Caco-2 (cell line): ENCODE measurements around the gene NUDT4B. TPM values are rescaled to one million over a fixed set of nuclear protein-coding genes. Genes with fewer than 3 reads are reported as not detected.
"Not testable (repeated sequence)": the region's sequence is repeated elsewhere in the genome, so short reads cannot be mapped to it uniquely, and the experiment has no call there.

Experiments
- BruUV-seq: library from RNA; stranded (reverse); fragments of 400-500 nt; replicated peaks from 2 replicates; lab custom pipeline; 2021; lab: Mats Ljungman, UMichigan
- CTCF ChIA-PET: fragments of 300-600 bp; sonication (Branson Sonifier 250); formaldehyde crosslinking; loops from one replicate; lab custom pipeline; 2022; ENCODE audit warnings: antibody characterized with exemption; lab: Charles Lee
- POLR2A ChIA-PET: fragments of 300-600 bp; sonication (Branson Sonifier 250); formaldehyde crosslinking; loops from one replicate; lab custom pipeline; 2022; ENCODE audit warnings: antibody characterized with exemption; lab: Charles Lee
- DNase-seq, 2 experiments: peaks; one replicate each; pipeline versions ENCODE4 v3.0.0 to v3.0.0-alpha.2; 2020 to 2022
- H3K27me3 ChIP-seq: replicated peaks from 2 replicates; pipeline ENCODE4 v1.6.0; 2011; ENCODE audit warnings: low read length; ENCODE audit not compliant: control insufficient read depth, insufficient read depth
- H3K36me3 ChIP-seq: 2 replicates; pipeline ENCODE4 v1.5.1; 2011; ENCODE audit warnings: low read length; ENCODE audit not compliant: control insufficient read depth, insufficient read depth
- H3K4me1 ChIP-seq: fragments of 250-450 bp; sonication (Bioruptor Pico); 2 replicates; pipeline ENCODE4 v1.5.1; 2020; ENCODE audit warnings: mild to moderate bottlenecking
- H3K4me3 ChIP-seq: 2 replicates; pipeline ENCODE4 v1.5.1; 2011; ENCODE audit warnings: low read depth, mild to moderate bottlenecking, control low read depth, low read length
- H3K9me3 ChIP-seq: fragments of 250-450 bp; sonication (Bioruptor Pico); 2 replicates; pipeline ENCODE4 v1.5.1; 2020; ENCODE audit warnings: mild to moderate bottlenecking, moderate library complexity
- H3K27ac Mint-ChIP-seq: one replicate; pipeline ENCODE4 v1.8.0; 2022; ENCODE audit warnings: mixed read lengths; ENCODE audit not compliant: unreplicated experiment
- H3K27me3 Mint-ChIP-seq: one replicate; pipeline ENCODE4 v1.8.0; 2022; ENCODE audit warnings: mixed read lengths; ENCODE audit not compliant: insufficient read depth, unreplicated experiment
- H3K36me3 Mint-ChIP-seq: one replicate; pipeline ENCODE4 v1.8.0; 2022; ENCODE audit warnings: mild to moderate bottlenecking, mixed read lengths; ENCODE audit not compliant: insufficient read depth, unreplicated experiment
- H3K4me1 Mint-ChIP-seq: one replicate; pipeline ENCODE4 v1.8.0; 2022; ENCODE audit warnings: low read depth, mixed read lengths; ENCODE audit not compliant: unreplicated experiment
- H3K4me3 Mint-ChIP-seq: one replicate; pipeline ENCODE4 v1.8.0; 2022; ENCODE audit warnings: mild to moderate bottlenecking, moderate library complexity, mixed read lengths; ENCODE audit not compliant: unreplicated experiment
- H3K9me3 Mint-ChIP-seq: one replicate; pipeline ENCODE4 v1.8.0; 2022; ENCODE audit warnings: mixed read lengths; ENCODE audit not compliant: unreplicated experiment
- intact Hi-C: fragments of 100-400 bp; cut with micrococcal nuclease; formaldehyde crosslinking; loops from one replicate; pipeline ENCODE4 v1.10.0; 2022; ENCODE audit not compliant: unreplicated experiment
- total RNA-seq: library from RNA; stranded (reverse); gene quantifications from 2 replicates; pipeline ENCODE4 v1.2.3, GENCODE V29; 2022

The NUDT4B gene
- total RNA-seq, 1 experiment from 2014 or later: not detected

GRCh38 chr1:148758412-148758811, 9.8 kb downstream of the NUDT4B start:
- H3K36me3 Mint-ChIP-seq, H3K9me3 Mint-ChIP-seq, H3K4me3 Mint-ChIP-seq, H3K27me3 Mint-ChIP-seq, H3K9me3 ChIP-seq, BruUV-seq, H3K27me3 ChIP-seq, H3K27ac Mint-ChIP-seq, H3K36me3 ChIP-seq, DNase-seq, POLR2A ChIA-PET, H3K4me1 Mint-ChIP-seq, intact Hi-C loops, H3K4me3 ChIP-seq, H3K4me1 ChIP-seq, CTCF ChIA-PET: not testable (repeated sequence)

GRCh38 chr1:148758925-148759324, 10.4 kb downstream of the NUDT4B start:
- POLR2A ChIA-PET, DNase-seq, H3K9me3 ChIP-seq, H3K4me1 Mint-ChIP-seq, H3K4me3 ChIP-seq, H3K4me1 ChIP-seq, H3K27me3 Mint-ChIP-seq, H3K27me3 ChIP-seq, BruUV-seq, intact Hi-C loops, CTCF ChIA-PET, H3K36me3 Mint-ChIP-seq, H3K36me3 ChIP-seq, H3K9me3 Mint-ChIP-seq, H3K4me3 Mint-ChIP-seq, H3K27ac Mint-ChIP-seq: not testable (repeated sequence)

- BruUV-seq, POLR2A ChIA-PET, H3K4me1 Mint-ChIP-seq, CTCF ChIA-PET, H3K27ac Mint-ChIP-seq, DNase-seq, H3K4me3 Mint-ChIP-seq, H3K27me3 ChIP-seq, H3K4me3 ChIP-seq, H3K36me3 Mint-ChIP-seq, H3K27me3 Mint-ChIP-seq, intact Hi-C loops, H3K9me3 ChIP-seq, H3K9me3 Mint-ChIP-seq, H3K36me3 ChIP-seq, H3K4me1 ChIP-seq: not testable (repeated sequence)
Observed at GRCh38 chr1:148759749-148760148, 11.2 kb downstream of the NUDT4B start.

GRCh38 chr1:148760206-148760605, 11.6 kb downstream of the NUDT4B start:
- H3K36me3 ChIP-seq, H3K4me1 Mint-ChIP-seq, DNase-seq, H3K36me3 Mint-ChIP-seq, H3K27me3 Mint-ChIP-seq, H3K4me1 ChIP-seq, H3K27ac Mint-ChIP-seq, CTCF ChIA-PET, H3K9me3 Mint-ChIP-seq, H3K4me3 Mint-ChIP-seq, POLR2A ChIA-PET, H3K4me3 ChIP-seq, H3K27me3 ChIP-seq, BruUV-seq, H3K9me3 ChIP-seq, intact Hi-C loops: not testable (repeated sequence)

DNA sequence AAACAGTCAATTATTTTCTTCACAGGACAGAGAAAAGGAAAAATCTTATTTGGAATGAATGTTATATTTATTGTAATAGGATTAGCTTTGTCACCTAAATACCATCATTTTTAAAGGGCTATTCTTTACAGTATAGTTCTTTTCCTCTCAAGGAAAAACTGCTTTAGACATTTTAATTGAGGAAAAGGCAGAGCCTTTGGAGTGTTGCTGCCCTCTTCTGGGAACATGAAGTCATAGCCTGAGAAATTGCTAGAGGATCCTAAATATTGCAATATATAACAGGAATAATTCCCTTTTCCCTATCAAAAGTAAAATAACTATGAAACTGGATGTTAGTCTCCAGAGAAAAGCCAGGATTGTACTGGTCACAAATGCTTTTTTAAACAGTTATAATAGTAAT, 12.8 kb downstream of the NUDT4B start:
- intact Hi-C loops, H3K9me3 Mint-ChIP-seq, H3K4me1 ChIP-seq, H3K36me3 Mint-ChIP-seq, BruUV-seq, H3K4me3 ChIP-seq, H3K4me1 Mint-ChIP-seq, H3K4me3 Mint-ChIP-seq, H3K36me3 ChIP-seq, CTCF ChIA-PET, H3K27me3 Mint-ChIP-seq, H3K27me3 ChIP-seq, DNase-seq, H3K9me3 ChIP-seq, H3K27ac Mint-ChIP-seq, POLR2A ChIA-PET: not testable (repeated sequence)

DNA sequence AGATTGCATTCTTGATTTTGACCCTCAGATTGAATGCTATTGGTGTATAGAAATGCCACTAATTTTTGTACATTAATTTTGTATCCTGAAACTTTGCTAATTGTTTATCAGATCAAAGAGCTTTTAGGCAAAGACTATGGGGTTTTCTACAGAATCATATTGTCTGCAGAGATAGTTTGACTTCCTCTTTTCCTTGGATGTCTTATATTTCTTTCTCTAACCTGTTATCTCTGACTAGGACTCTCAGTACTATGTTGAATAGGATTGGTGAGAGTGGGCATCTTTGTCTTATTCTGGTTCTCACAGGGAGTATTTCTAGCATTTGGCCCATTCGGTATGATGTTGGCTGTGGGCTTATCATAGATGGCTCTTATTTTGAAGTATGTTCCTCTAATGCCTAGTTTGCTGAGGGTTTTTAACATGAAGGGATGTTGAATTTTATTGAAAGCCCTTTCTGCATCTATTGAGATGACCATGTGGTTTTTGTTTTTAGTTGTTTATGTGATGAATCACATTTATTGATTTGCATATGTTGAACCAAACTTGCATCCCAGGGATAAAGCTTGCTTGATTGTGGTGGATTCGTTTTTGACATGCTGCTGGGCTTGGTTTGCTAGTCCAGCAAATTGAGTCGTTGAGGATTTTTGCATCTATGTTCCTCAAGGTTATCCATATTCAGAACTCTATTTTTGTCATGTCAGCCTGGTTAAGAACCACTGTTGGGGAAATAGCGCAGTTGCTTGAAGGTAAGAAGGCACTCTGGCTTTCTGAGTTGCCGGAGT, 16.9 kb downstream of the NUDT4B start:
- H3K27me3 ChIP-seq, H3K4me3 Mint-ChIP-seq, DNase-seq, intact Hi-C loops, H3K27me3 Mint-ChIP-seq, H3K4me1 Mint-ChIP-seq, H3K4me3 ChIP-seq, H3K27ac Mint-ChIP-seq, H3K9me3 Mint-ChIP-seq, CTCF ChIA-PET, H3K9me3 ChIP-seq, H3K4me1 ChIP-seq, H3K36me3 Mint-ChIP-seq, H3K36me3 ChIP-seq, POLR2A ChIA-PET, BruUV-seq: not testable (repeated sequence)

- H3K4me1 ChIP-seq, H3K9me3 Mint-ChIP-seq, DNase-seq, H3K4me3 ChIP-seq, H3K27me3 Mint-ChIP-seq, BruUV-seq, H3K27ac Mint-ChIP-seq, H3K4me1 Mint-ChIP-seq, H3K9me3 ChIP-seq, H3K27me3 ChIP-seq, H3K4me3 Mint-ChIP-seq, CTCF ChIA-PET, POLR2A ChIA-PET, H3K36me3 ChIP-seq, H3K36me3 Mint-ChIP-seq, intact Hi-C loops: not testable (repeated sequence)
Observed at GRCh38 chr1:148768541-148768940, 20.0 kb downstream of the NUDT4B start.
